Liver (tissue), 9 donors: ENCODE results near the gene LSM3. TPM values are rescaled to one million over a fixed set of nuclear protein-coding genes. Genes with fewer than 3 reads are reported as not detected.

Experiments used
- DNase-seq: peaks from one replicate; pipeline ENCODE4 v3.0.0-alpha.2; 2017; ENCODE audit warnings: low spot score
- H3K27ac ChIP-seq, 2 donors: one replicate each; pipeline ENCODE4 v1.7.0; 2013; ENCODE audit warnings: inconsistent platforms in 2 of 2, low read length in 2 of 2, control low read depth in 1 of 2, low read depth in 1 of 2, mild to moderate bottlenecking in 1 of 2
- H3K27me3 ChIP-seq, 4 donors: one replicate each; pipeline versions ENCODE4 v1.6.1 to v1.7.0; 2013; ENCODE audit warnings: low read length in 3 of 4, inconsistent platforms in 1 of 4, mild to moderate bottlenecking in 1 of 4, moderate library complexity in 1 of 4; ENCODE audit not compliant: control insufficient read depth in 4 of 4, insufficient read depth in 4 of 4
- H3K36me3 ChIP-seq, 4 donors: one replicate each; pipeline versions ENCODE4 v1.6.1 to v1.7.0; 2013; ENCODE audit warnings: low read length in 3 of 4, mild to moderate bottlenecking in 3 of 4, low read depth in 1 of 4, moderate library complexity in 1 of 4; ENCODE audit not compliant: control insufficient read depth in 4 of 4, insufficient read depth in 3 of 4
- H3K4me1 ChIP-seq, 4 donors: one replicate each; pipeline versions ENCODE4 v1.6.1 to v1.7.0; 2013; ENCODE audit warnings: low read length in 3 of 4, mild to moderate bottlenecking in 3 of 4, moderate library complexity in 1 of 4; ENCODE audit not compliant: control insufficient read depth in 4 of 4, insufficient read depth in 4 of 4
- H3K4me3 ChIP-seq, 3 donors: one replicate each; pipeline versions ENCODE4 v1.6.1 to v1.7.0; 2013; ENCODE audit warnings: low read length in 3 of 3, control low read depth in 1 of 3, low read depth in 1 of 3, mild to moderate bottlenecking in 1 of 3
- H3K9ac ChIP-seq, 2 donors: one replicate each; pipeline ENCODE4 v1.7.0; 2013; ENCODE audit warnings: low read length in 2 of 2, mild to moderate bottlenecking in 2 of 2, moderate library complexity in 2 of 2, control low read depth in 1 of 2, low read depth in 1 of 2
- H3K9me3 ChIP-seq, 4 donors: one replicate each; pipeline versions ENCODE4 v1.6.1 to v1.7.0; 2013; ENCODE audit warnings: low read length in 3 of 4; ENCODE audit not compliant: control insufficient read depth in 4 of 4
- ATF3 ChIP-seq: IDR thresholded peaks from 2 replicates; pipeline ENCODE4 v1.6.1; 2016; ENCODE audit warnings: antibody characterized with exemption
- EGR1 ChIP-seq, 2 donors: IDR thresholded peaks; 2 replicates each; pipeline ENCODE4 v1.6.1; 2016 to 2018; ENCODE audit warnings: antibody characterized with exemption in 2 of 2, low read depth in 2 of 2
- FOXA1 ChIP-seq: IDR thresholded peaks from 2 replicates; pipeline ENCODE4 v1.6.1; 2016; ENCODE audit warnings: antibody characterized with exemption
- FOXA2 ChIP-seq: IDR thresholded peaks from 2 replicates; pipeline ENCODE4 v1.6.1; 2016; ENCODE audit warnings: antibody characterized with exemption
- GABPA ChIP-seq, 2 donors: IDR thresholded peaks in 1 of 2; conservative IDR thresholded peaks in 1 of 2; 2 replicates each; pipeline ENCODE4 v1.6.1; 2016; ENCODE audit warnings: antibody characterized with exemption in 2 of 2, mild to moderate bottlenecking in 1 of 2, moderate library complexity in 1 of 2
- HNF4A ChIP-seq, 2 donors: conservative IDR thresholded peaks; 2 replicates each; pipeline ENCODE4 v1.6.1; 2016; ENCODE audit warnings: antibody characterized with exemption in 2 of 2, mild to moderate bottlenecking in 2 of 2
- HNF4G ChIP-seq: IDR thresholded peaks from 2 replicates; pipeline ENCODE4 v1.6.1; 2016; ENCODE audit warnings: antibody characterized with exemption
- JUND ChIP-seq, 2 donors: IDR thresholded peaks; 2 replicates each; pipeline ENCODE4 v1.6.1; 2016; ENCODE audit warnings: antibody characterized with exemption in 2 of 2
- NR2F2 ChIP-seq: IDR thresholded peaks from 2 replicates; pipeline ENCODE4 v1.6.1; 2016; ENCODE audit warnings: antibody characterized with exemption
- REST ChIP-seq: IDR thresholded peaks from 2 replicates; pipeline ENCODE4 v1.6.1; 2016; ENCODE audit warnings: antibody characterized with exemption, mild to moderate bottlenecking
- YY1 ChIP-seq: IDR thresholded peaks from 2 replicates; pipeline ENCODE4 v1.6.1; 2016; ENCODE audit warnings: antibody characterized with exemption, mild to moderate bottlenecking
- WGBS: extraction: QIAGEN DNeasy Blood & Tissue Kit; methylation state at CpG from one replicate; pipeline ENCODE4 v1.1.7; 2013; 5-methylcytosine and 5-hydroxymethylcytosine counted together
- polyA plus RNA-seq, 2 donors: library from polyadenylated mRNA; stranded (reverse) in 1 of 2; unstranded in 1 of 2; fragments of 200-250 nt in 1 of 2; fragments of >200 nt in 1 of 2; fragmentation: Nextera tagmentation in 1 of 2; extraction: Ambion mirVana in 1 of 2; gene quantifications; one replicate each; pipeline versions ENCODE4 v1.2.1 to v1.2.3, GENCODE V29; 2013 to 2015
- total RNA-seq, 2 donors: library from RNA; depleted of rRNA; stranded (reverse); fragments of >200 nt; gene quantifications; one replicate each; pipeline ENCODE4 v1.2.3, GENCODE V29; 2014
- TF ChIP-seq, protein P1 (sequence below): IDR thresholded peaks from 2 replicates; pipeline ENCODE4 v1.6.1; 2016; ENCODE audit warnings: antibody characterized with exemption
- TF ChIP-seq, protein P2 (sequence below): IDR thresholded peaks from 2 replicates; pipeline ENCODE4 v1.6.1; 2016; ENCODE audit warnings: antibody characterized with exemption
- donor health status: healthy.
- donor health status: healthy.
- donor health status: healthy.
- donor health status: healthy.
- donor health status: healthy.

The LSM3 gene
- total and polyA plus RNA-seq, 4 donors: 3.7 to 17.0 (median 5.0) TPM

GRCh38 chr3:14129296-14129695 lies 49.3 kb upstream of the LSM3 start:
- Histone ChIP-seq H3K27ac (no peak overlapping the region), H3K9ac (no peak overlapping the region), H3K9me3 (no peaks in the 10 kb centered on the region), H3K27me3 (no peaks in the 10 kb centered on the region), H3K4me1 (peaks cover 7 to 37% (median 26%) of the 10 kb centered on the region in 4 donors), H3K36me3 (peaks cover 9 to 43% (median 16%) of the 10 kb centered on the region in 4 donors), H3K4me3 (no peak overlapping the region)
- TF ChIP-seq ATF3: no peak
- TF ChIP-seq EGR1 (IDR thresholded peaks at IDR 0.05; ENCODE audit: low read depth in 2 of 2): no peak
- TF ChIP-seq NR2F2: no peak
- TF ChIP-seq REST: no peak
- TF ChIP-seq, protein P1, sequence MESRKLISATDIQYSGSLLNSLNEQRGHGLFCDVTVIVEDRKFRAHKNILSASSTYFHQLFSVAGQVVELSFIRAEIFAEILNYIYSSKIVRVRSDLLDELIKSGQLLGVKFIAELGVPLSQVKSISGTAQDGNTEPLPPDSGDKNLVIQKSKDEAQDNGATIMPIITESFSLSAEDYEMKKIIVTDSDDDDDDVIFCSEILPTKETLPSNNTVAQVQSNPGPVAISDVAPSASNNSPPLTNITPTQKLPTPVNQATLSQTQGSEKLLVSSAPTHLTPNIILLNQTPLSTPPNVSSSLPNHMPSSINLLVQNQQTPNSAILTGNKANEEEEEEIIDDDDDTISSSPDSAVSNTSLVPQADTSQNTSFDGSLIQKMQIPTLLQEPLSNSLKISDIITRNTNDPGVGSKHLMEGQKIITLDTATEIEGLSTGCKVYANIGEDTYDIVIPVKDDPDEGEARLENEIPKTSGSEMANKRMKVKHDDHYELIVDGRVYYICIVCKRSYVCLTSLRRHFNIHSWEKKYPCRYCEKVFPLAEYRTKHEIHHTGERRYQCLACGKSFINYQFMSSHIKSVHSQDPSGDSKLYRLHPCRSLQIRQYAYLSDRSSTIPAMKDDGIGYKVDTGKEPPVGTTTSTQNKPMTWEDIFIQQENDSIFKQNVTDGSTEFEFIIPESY: no peak
- no peak for TF ChIP-seq FOXA2
- TF ChIP-seq FOXA1: no peak
- TF ChIP-seq HNF4A (conservative IDR thresholded peaks at IDR 0.05): no peak
- no peak for TF ChIP-seq JUND (IDR thresholded peaks at IDR 0.05)
- WGBS: 99% methylated on average over 6 of the region's 6 CpGs
- no peak for DNase-seq

- no peaks in the 10 kb centered on the region for H3K27me3 ChIP-seq
- H3K36me3 ChIP-seq: peaks cover 10 to 52% (median 24%) of the 10 kb centered on the region in 4 donors
- no peak overlapping the region for H3K4me3 ChIP-seq
- WGBS: 96% methylated on average over 4 of the region's 4 CpGs
- no peak overlapping the region for H3K27ac ChIP-seq
- DNase-seq: no peak
- no peak overlapping the region for H3K9ac ChIP-seq
- H3K4me1 ChIP-seq: peaks cover 7 to 37% (median 25%) of the 10 kb centered on the region in 4 donors
- H3K9me3 ChIP-seq: no peaks in the 10 kb centered on the region
- TF ChIP-seq REST (no peak), ATF3 (no peak), JUND (IDR thresholded peaks at IDR 0.05) (no peak), YY1 (no peak), GABPA (IDR thresholded peaks at IDR 0.05 in 1 of 2, conservative IDR thresholded peaks at IDR 0.05 in 1 of 2) (no peak), HNF4G (no peak), HNF4A (conservative IDR thresholded peaks at IDR 0.05) (no peak)
- TF ChIP-seq, protein P2, sequence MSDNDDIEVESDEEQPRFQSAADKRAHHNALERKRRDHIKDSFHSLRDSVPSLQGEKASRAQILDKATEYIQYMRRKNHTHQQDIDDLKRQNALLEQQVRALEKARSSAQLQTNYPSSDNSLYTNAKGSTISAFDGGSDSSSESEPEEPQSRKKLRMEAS: no peak
Observed at GRCh38 chr3:14130230-14130629, 48.4 kb upstream of the LSM3 start.
